Kidney capillary endothelial cell (primary cell): ENCODE results near the gene IL27RA.

Experiments used
- DNase-seq: peaks from one replicate; pipeline ENCODE4 v3.0.0-alpha.2; 2018; ENCODE audit warnings: low spot score

Gene IL27RA

DNA sequence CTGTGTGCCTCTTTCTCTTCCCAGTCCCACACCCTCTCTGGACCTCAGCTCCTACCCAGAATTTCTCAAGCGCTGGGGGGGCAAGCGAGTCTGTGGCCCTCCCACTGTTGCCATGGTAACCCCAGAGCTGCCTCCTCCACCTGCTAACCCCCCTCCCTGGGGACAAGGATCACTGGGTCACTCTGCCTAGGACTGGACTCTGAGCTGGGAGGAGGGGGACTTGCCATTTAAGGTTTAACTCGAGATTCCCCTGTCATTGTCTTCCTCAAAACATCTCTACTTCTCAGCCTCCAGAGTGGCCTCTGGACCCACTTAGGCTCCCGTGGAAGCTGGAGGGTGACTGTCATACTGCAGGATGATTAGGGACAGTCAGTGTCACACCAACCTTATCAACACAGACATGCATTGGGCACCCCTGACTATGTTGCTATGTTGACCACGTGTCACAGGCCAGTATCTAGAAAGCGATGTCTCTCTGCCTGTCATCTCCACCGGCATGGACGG, 28.1 kb downstream of the IL27RA start:
- no peak for DNase-seq

DNA sequence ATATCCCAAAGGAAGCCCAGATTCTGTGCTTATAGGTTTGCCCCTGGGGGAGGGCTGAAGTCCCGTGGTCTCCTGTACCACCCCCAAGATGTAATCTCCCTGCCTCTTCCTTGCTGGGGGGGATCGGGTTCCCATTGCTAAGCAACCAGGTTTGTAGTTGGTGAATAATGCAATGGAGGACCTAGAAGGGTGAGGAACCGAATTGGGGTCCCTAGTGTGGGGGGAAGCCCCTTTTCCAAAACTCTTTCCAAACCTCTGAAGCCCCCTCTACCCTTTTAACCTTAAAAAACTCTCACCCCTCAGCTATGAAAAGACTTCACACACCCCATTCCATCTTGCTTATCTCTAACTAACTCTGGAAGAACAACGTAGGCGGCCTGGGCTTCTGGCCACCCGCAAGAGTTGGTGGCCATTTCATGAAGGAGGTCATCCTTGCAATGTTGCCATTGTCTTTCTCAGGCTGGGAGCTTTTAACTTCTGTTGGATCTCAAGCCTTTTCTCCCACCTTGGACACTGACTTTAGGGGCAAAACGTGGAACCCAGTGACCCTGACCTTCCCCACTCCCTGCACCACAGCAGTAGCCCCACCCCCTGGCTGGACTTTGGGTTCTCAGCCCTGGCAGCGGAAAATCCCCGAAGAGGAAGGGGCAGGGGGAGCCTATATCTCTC, 29.7 kb downstream of the IL27RA start:
- DNase-seq, result no peak

DNA sequence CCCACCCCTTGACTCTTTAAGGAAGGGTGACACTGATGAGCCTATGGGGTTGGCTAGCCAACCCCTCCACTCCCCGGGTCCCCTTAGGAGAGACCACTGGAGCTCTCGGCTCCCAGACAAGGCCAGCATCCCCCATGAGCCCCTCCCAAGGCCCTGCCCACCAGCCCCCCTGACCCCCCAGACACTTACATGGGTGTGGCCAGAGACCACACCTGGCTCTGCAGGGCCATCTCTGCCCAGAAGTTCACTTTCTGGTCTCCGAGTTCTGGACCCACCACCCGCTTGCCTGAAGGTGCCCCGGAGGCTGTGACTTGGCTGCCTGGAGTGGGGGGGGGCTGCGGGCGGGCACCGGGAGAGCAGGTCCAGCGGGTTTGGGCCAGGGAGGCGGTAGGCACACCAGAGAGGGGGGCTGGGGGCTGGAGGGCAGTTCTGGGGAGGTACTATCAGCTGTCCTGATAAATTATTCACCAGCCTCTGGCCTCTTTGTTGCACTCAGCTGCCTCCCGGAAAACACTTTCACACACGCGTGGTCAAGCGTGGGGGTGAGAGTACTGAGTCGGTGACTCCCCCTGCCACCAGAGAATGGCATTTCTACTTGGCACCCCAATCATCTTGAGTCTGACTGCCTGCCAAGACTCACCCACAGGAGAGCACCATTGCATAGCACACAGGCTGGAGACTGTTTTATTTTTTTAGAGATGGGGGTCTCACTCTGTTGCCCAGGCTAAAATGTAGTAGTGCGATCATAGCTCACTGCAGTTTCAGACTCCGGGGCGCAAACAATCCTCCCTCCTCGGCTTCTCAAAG, 30.4 kb downstream of the IL27RA start, which contains the start of gene PALM3:
PALM3 (minus strand) TSS at position 326 of the 807 bp plus-strand sequence; CDS start at position 230, 96 bp downstream.
- no peak for DNase-seq

DNA sequence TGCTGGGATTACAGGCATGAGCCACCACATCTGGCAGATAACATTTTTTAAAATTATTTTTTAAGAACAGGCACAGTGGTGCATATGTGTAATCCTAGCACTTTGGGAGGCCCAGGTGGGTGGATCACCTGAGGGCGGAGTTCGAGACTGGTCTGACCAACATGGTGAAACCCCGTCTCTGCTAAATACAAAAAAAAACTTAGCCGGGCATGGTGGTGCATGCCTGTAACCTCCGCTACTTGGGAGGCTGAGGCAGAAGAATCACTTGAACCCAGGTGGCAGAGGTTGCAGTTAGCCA, 30.9 kb downstream of the IL27RA start:
- DNase-seq, result no peak

GRCh38 chr19:14063105-14063504, 31.5 kb downstream of the IL27RA start:
- DNase-seq, result no peak

- no peak for DNase-seq
Observed at GRCh38 chr19:14066134-14066533, 34.6 kb downstream of the IL27RA start.

DNA sequence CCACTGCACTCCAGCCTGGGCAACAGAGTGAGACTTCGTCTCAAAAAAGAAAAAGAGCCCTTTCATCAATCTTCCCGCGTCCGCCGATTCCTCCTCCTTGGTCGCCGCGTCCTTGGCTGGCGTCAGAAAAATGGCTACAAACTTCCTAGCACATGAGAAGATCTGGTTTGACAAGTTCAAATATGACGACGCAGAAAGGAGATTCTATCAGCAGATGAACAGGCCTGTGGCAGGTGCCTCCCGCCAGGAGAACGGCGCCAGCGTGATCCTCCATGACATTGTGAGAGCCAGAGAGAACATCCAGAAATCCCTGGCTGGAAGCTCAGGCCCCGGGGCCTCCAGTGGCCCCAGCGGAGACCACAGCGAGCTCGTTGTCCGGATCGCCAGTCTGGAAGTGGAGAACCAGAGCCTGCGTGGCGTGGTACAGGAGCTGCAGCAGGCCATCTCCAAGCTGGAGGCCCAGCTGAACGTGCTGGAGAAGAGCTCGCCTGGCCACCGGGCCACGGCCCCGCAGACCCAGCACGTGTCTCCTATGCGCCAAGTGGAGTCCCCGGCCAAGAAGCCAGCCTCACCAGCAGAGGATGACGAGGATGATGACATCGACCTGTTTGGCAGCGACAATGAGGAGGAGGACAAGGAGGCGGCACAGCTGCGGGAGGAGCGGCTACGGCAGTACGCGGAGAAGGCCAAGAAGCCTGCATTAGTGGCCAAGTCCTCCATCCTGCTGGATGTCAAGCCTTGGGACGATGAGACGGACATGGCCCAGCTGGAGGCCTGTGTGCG, 38.9 kb downstream of the IL27RA start:
- DNase-seq, result no peak

DNA sequence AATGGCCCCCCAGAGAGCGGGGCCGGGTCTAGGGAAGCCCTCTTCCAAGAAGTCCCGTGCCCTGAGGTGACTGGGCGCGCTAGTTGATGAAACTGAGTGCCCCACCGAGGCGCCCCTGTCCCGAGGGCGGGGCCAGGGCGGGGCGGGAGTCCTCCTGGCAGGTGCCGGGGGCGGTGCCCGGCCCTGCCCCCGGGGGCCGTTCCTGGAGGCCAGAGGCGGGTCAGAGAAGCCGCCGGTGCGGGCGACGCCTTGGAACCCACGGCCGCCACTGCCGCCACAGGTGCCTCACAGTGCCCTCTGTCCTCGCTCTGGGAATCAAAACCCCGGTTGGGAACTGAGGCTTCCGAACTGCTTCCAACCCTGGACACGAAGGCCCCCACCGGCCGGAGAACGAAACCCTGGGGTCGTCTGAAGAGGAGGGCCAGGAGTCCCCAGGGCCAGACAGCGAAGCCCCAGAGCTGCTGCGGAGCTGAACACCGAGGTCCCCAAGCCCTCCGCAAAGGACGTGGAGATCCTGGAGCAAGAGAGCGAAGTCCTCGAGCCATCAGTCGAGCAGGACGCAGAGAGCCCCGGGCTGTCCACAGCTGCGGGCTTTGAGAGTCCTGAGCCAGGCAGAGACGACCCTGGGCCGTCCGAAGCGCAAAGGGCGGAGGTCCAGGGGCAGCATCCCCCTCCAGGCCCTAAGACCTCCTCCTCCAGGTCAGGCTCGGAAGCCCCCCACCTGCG, 41.1 kb downstream of the IL27RA start, which contains the start of gene MISP3:
MISP3 (plus strand) TSS at position 252 of the 726 bp plus-strand sequence. CDS start 524 bp downstream, outside the sequence.
- no peak for DNase-seq

- peak; percentile 64 for DNase-seq
Observed at GRCh38 chr19:14073261-14073924, 41.8 kb downstream of the IL27RA start.

DNA sequence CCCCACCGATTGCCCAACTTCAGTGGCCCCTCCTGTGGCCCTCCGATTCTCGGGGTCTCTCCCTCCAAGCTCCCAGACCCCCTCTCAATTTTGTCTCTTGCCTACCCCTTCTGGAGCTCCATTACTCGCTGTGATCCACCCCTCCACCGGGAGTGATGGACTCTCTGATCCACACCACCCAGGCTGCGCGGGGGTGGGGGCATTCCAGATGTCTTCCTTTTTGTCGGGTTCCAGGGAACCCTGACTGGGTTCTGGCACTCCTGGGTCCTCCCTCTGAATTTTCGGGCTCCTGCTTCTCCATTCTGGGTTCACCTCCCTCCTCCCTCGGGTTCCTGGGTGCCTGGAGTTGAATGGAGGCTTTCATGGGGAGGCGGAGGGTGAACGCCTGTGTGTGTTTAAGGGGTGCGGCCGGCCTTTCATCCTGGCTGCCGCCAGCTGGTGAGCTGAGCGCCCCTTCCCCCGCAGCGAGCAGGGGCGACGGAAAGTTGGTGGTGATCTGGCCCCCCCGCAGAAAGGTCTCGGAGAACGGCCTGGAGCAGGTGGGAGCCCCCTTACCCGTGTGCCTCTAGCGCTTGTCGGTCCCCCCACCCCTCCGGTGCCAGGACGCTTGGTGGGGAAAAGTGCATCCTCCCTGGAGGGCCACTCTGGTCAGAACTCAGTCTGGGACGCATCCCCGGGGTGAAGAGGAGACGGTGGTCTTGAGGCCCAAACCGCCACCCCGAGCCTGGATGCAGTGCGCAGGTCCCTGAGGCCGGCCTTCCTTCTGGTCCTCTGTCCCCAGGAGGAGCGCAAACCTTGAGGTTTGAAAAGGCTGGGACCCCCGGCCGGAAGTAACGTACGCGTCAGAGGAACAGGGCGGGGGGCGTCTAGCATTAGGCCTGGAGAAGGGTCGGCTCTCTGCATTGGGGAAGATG, 42.6 kb downstream of the IL27RA start:
- DNase-seq, result no peak

DNA sequence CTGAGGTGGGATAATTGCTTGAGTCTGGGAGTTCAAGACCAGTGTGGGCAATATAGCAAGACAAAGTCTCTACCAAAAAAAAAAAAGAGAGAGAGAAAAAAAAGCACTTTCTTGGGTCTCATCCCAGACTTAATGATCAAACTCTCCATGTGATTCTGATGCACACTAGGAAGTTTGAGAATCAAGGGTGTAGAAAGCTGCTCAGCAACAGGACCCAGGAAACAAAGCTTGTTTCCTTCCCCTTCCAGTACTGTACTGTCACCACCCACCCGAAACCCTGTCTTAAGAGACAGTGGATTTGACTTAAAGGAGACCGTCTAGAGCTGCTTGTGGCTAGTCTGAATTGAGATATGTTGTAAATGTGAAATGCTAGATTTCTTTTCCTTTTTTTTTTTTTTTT, 46.8 kb downstream of the IL27RA start:
- DNase-seq, result no peak

GRCh38 chr19:14080887-14081796, 49.6 kb downstream of the IL27RA start:
- peak; percentile 99 for DNase-seq

DNA sequence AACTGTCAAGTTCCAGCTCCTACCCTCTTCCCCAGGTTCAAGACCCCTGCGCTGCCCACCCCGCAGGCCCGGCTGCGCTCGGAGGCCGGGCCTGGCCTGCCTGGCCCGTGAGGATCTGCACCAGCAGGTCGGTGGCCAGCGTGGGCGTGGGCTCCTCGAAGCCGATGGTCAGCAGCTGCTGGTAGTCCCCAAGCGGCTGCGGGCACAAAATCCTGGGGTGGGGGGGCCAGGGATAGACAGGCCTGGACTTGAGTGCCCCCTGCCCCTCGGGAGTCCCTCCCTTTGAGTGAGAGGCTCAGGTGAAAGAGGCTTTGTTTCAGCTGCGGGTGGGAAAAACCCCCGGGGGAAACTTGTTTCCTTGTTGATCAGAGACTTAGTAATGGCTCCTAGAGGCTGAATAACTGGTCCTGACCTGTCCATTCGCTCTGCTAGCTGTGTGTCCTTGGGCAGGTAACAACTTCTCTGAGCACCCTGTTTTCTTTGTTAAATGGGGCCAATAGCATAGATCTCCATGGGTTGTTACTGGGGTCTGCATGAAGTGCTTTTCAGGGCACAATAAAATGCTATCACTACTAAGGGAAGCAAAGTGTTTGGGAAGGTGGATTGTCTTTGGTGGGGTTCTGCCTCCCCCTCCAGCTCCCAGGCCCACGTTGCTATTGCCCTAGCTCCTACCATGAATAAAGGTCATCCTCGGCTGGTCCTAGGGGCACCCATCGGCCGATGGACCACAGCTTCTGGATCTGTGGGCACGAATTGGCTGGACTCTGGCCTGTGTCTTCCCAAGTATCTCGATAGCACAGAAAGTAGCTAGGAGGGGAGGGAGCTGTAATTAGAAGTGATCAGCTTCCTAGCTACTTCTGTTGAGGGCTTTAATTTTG, 50.5 kb downstream of the IL27RA start:
- no peak for DNase-seq

DNA sequence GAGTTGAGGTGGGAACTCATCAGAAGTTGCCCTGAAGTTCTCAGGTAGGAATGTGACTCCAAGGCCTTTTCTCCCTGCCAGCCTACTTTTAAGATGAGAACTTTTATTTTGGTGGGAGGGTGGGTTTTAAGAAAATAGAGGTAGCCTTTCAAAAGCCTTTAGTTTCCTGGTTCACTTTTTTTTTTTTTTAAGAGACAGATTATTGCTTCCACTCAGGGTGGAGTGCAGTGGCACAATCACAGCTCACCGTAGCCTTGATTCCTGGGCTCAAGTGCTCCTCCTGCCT, 51.1 kb downstream of the IL27RA start:
- DNase-seq, result no peak

DNA sequence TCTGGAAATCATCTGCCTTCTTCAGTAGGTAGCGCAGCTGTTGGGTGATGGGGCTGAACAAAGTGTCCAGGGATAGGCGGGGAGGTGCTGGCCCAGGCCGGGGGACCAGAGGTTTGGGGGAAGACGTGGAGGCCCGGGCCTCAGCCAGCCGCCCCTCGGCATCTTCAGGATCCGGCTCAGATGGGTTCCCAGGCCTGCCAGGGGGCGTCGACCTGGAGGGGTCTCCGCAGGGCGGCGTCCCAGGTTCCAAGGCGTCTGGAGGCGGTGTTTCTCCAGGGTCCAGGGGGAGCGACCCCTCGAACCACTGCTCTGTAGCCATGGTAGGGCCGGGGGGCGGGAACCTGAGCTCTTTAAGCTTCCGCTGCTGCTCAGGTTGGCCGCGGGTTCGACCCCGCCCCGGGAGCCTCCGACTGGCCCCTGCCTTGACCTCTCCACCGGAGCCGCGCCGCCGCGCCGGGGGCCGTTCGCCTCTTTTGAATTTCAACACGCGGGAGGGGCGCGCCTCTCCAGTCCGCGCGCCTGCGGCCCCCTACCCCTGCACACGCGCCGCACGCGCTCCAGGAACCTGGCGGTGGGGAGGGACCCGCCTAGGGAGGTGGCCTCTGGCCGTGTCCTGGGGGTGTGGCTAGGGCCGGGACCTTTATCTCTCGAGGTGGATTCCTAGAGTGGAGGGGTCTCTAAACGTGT, 53.9 kb downstream of the IL27RA start, which contains the start of gene C19orf67:
C19orf67 (minus strand) TSS at position 475 of the 687 bp plus-strand sequence; CDS start at position 319, 156 bp downstream.
- no peak for DNase-seq

- no peak for DNase-seq
Observed at GRCh38 chr19:14086098-14086497, 54.5 kb downstream of the IL27RA start.

GRCh38 chr19:14088634-14089411, 57.3 kb downstream of the IL27RA start:
- no peak for DNase-seq
